Thymus (tissue), 11 donors: ENCODE data around the gene RTL3. TPM values are rescaled to one million over a fixed set of nuclear protein-coding genes. Genes with fewer than 3 reads are reported as not detected.
A peak's percentile ranks its signal among the peaks of the same experiment; 100 is the strongest.
"Not testable (repeated sequence)": the region's sequence is repeated elsewhere in the genome, so short reads cannot be mapped to it uniquely, and the experiment has no call there.

ENCODE experiments used
- DNase-seq, 9 donors: peaks; one replicate each; pipeline ENCODE4 v3.0.0-alpha.2; 2013; ENCODE audit warnings: low spot score in 9 of 9, low read depth in 6 of 9, missing footprints in 1 of 9
- H3K27ac ChIP-seq, 2 donors: one replicate each; pipeline ENCODE4 v1.5.1; 2013; ENCODE audit warnings: control low read depth in 1 of 2, low read depth in 1 of 2, low read length in 1 of 2, mild to moderate bottlenecking in 1 of 2, moderate library complexity in 1 of 2
- H3K27me3 ChIP-seq, 2 donors: one replicate each; pipeline ENCODE4 v1.5.1; 2013; ENCODE audit warnings: low read length in 1 of 2; ENCODE audit not compliant: control insufficient read depth in 2 of 2, insufficient read depth in 1 of 2
- H3K36me3 ChIP-seq, 2 donors: one replicate each; pipeline ENCODE4 v1.5.1; 2013; ENCODE audit warnings: low read length in 1 of 2, mild to moderate bottlenecking in 1 of 2, moderate library complexity in 1 of 2; ENCODE audit not compliant: control insufficient read depth in 2 of 2, insufficient read depth in 2 of 2
- H3K4me1 ChIP-seq, 2 donors: one replicate each; pipeline ENCODE4 v1.5.1; 2013; ENCODE audit warnings: low read length in 2 of 2; ENCODE audit not compliant: control insufficient read depth in 2 of 2, insufficient read depth in 2 of 2
- H3K4me3 ChIP-seq, 2 donors: one replicate each; pipeline ENCODE4 v1.5.1; 2013; ENCODE audit warnings: low read length in 2 of 2, control low read depth in 1 of 2, mild to moderate bottlenecking in 1 of 2
- H3K9me3 ChIP-seq, 2 donors: one replicate each; pipeline ENCODE4 v1.5.1; 2013; ENCODE audit warnings: low read length in 1 of 2, mild to moderate bottlenecking in 1 of 2; ENCODE audit not compliant: control insufficient read depth in 2 of 2, insufficient read depth in 1 of 2
- WGBS: extraction: QIAGEN DNeasy Blood & Tissue Kit; methylation state at CpG from one replicate; pipeline ENCODE4 v1.1.7; 2013; 5-methylcytosine and 5-hydroxymethylcytosine counted together
- polyA plus RNA-seq: library from polyadenylated mRNA; stranded (reverse); fragments of 200-250 nt; gene quantifications from one replicate; pipeline ENCODE4 v1.2.3, GENCODE V29; 2013
- total RNA-seq: library from RNA; stranded (reverse); fragments of 120-200 nt; gene quantifications from one replicate; pipeline ENCODE4 v1.2.4, GENCODE V29; 2013
- donor health status: healthy.

RTL3 gene
- total and polyA plus RNA-seq, 2 donors, result 0.05 to 0.09 TPM

DNA sequence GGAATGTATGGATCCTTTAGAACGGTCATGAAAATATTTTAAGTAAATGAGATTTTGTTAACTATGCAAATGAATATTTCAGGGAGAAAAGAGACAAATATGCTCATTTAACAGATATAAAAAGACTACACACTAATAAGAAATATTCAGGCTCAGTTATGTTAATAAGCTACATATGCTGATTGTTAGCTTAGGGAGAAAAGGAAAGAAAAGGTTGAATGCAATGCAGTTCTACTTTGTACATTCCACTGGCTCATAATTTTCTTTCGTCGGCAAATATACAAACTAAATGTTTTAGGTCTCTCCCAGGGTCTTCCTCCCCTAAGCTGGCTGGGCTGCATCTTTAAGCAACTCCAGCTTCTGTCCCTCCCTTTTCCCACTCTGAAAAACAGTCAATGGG, 2.7 kb upstream of the RTL3 start:
- H3K27me3 ChIP-seq, result no peaks in the 10 kb centered on the region
- 100% methylated on average over 3 of the region's 3 CpGs for WGBS

DNA sequence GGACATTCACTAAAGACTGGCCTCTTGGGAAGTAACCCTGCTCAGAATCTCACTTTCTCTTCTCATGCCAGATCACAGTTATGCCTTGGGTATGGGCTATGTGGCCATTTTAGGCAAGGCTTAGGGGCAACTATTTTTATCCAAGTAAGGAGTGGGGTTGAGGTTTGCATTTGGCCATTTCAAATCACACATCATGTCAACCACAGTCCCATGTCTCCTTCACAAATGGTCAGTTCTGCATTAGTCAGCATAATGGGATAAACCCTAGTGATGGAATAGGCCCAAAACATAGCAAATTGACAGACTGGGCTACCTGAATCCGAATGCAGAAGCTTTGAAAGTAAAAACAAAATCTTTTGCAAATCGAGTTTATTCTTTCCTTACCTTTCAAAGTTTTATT, 827 bp upstream of the RTL3 start:
- no peaks in the 10 kb centered on the region for H3K36me3 ChIP-seq
- H3K9me3 ChIP-seq, result no peaks in the 10 kb centered on the region
- WGBS, result 98% methylated on average over 2 of the region's 2 CpGs
- no peaks in the 10 kb centered on the region for H3K27me3 ChIP-seq
- peaks cover 0 to 14% of the 10 kb centered on the region in 2 donors for H3K4me1 ChIP-seq
- no peak for DNase-seq
- no peak overlapping the region for H3K27ac ChIP-seq
- H3K4me3 ChIP-seq, result no peak overlapping the region

More for the DNA sequence above, 2.7 kb upstream of the RTL3 start:
- Histone ChIP-seq H3K4me3 (no peak overlapping the region), H3K4me1 (peaks cover 0 to 14% of the 10 kb centered on the region in 2 donors), H3K27ac (no peak overlapping the region), H3K36me3 (no peaks in the 10 kb centered on the region), H3K9me3 (peaks cover 0 to 4% of the 10 kb centered on the region in 2 donors)
- no peak for DNase-seq

DNA sequence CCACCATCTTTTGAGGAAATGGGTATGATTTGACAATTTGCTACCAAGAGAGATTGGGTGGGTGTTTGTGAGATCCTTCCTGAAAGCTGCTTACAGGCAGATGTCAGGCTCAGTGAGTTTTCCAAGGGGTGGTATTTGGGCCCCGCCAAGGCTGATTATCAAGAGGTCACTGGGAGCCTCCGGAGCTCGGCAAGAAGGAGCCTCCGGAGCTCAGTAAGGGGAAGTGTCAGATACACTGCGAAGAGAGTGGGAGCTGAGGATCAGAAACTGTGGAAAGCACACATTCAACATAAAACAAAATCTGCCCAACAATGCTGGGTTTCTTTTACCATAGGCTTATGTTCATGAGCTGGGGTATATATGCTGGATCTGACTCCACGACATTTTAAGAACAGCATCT, 714 bp downstream of the RTL3 start:
- peak in 1 of 9 donors; percentile 12 for DNase-seq
- H3K27me3 ChIP-seq, result no peaks in the 10 kb centered on the region
- no peak overlapping the region for H3K27ac ChIP-seq
- no peaks in the 10 kb centered on the region for H3K9me3 ChIP-seq
- WGBS, result 40% methylated on average over 6 of the region's 6 CpGs
- peaks cover 0 to 19% of the 10 kb centered on the region in 2 donors for H3K4me1 ChIP-seq
- no peak overlapping the region for H3K4me3 ChIP-seq
- H3K36me3 ChIP-seq, result no peaks in the 10 kb centered on the region

- Histone ChIP-seq H3K27ac (no peak overlapping the region), H3K4me3 (no peak overlapping the region), H3K4me1 (peaks cover 0 to 19% of the 10 kb centered on the region in 2 donors), H3K27me3 (no peaks in the 10 kb centered on the region), H3K9me3 (no peaks in the 10 kb centered on the region), H3K36me3 (no peaks in the 10 kb centered on the region)
- 98% methylated on average over 1 of the region's 1 CpG for WGBS
- no peak for DNase-seq
Observed at GRCh38 chrX:78655642-78656041, 3.5 kb downstream of the RTL3 start.

DNA sequence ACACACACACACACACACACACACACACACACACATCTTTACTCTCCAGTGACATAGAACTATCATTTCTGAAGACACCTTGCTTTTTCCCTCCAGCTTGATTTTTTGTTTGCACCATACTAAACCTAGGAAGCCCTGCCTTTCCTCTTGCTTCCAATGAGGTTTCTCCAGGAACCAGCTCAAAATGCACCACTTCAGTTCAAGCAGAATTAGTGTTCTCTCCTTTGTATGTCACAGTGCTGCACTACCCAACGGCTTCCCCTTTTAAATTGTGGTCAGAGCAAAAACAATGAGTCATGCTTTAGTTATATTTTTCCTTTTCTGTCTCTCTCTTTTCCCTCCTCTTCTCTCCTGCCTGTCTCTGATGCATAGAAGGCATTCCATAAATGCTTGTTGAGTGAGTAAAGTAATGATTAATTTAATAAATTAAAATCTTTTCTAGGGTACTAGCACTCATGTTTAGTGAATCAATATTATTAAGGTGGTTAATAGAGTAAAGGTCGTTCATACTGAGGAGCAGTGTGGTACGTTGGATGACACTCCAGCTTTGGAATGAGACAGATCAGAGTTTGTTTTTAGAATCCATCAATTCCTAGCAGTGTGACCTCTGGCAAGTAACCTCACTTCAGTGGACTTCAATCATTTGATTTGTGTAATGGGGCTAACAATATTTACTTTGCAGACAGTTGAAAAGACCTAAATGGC, 5.9 kb downstream of the RTL3 start:
- H3K27me3 ChIP-seq, result no peaks in the 10 kb centered on the region
- 20% methylated on average over 3 of the region's 3 CpGs for WGBS
- H3K36me3 ChIP-seq, result no peaks in the 10 kb centered on the region
- H3K27ac ChIP-seq, result peak overlapping the region in 1 of 2 donors; percentile 87
- peak in 5 of 9 donors; percentile 16 to 67 (median 26) for DNase-seq
- H3K4me3 ChIP-seq, result peak overlapping the region; percentile 7 to 16
- H3K9me3 ChIP-seq, result no peaks in the 10 kb centered on the region
- H3K4me1 ChIP-seq, result peaks cover 0 to 12% of the 10 kb centered on the region in 2 donors

DNA sequence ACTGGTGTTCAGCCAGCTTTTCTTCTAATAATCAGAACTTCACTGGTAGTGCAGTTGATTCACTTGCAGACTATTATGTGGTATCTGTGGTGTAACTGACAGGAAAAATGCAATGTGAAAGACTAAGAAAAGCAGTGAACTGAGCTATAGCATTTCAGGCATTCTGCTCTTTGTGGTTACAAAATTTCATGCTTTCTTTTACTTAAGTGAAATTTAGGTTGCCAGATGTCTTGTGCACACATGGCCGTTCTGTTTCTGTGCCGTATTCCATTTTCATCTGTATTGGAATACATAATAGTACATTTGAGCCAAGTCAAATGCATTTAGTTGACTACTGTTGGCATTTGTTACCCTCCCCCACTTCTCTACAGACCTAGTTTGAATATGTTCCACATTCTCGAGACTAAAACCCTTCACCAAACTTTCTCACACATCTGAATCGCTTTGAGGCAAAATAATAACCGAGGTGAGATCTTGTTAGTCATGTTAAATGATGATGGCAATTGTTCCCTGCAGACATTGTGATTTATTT, 8.2 kb downstream of the RTL3 start:
- H3K36me3 ChIP-seq, result no peaks in the 10 kb centered on the region
- peak; percentile 47 to 92 (median 75) for DNase-seq
- H3K27ac ChIP-seq, result peak overlapping the region; percentile 31 to 87
- H3K4me3 ChIP-seq, result peak overlapping the region in 1 of 2 donors; percentile 23
- no peaks in the 10 kb centered on the region for H3K27me3 ChIP-seq
- no peaks in the 10 kb centered on the region for H3K9me3 ChIP-seq
- 2% methylated on average over 5 of the region's 5 CpGs for WGBS
- peaks cover 0 to 5% of the 10 kb centered on the region in 2 donors for H3K4me1 ChIP-seq

DNA sequence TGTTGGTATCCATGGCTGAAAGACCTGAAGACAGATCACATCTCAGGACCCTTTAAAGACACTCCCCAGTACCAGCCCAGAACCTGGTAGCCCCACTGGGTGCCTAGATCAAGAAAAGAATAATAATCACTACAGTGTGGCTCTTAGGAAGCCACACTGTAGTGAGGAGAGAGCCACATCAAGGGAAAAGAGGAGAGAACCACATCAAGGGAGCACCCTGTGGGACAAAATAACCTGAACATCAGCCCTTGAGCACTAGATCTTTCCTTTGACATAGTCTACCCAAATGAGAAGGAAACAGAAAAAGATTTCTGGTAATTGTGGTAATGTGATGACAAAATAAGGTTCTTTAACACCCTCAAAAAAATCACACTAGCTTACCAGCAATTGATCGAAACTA, 15.3 kb downstream of the RTL3 start:
- no peaks in the 10 kb centered on the region for H3K27me3 ChIP-seq
- no peaks in the 10 kb centered on the region for H3K36me3 ChIP-seq
- no peak overlapping the region for H3K4me3 ChIP-seq
- peak in 4 of 9 donors; percentile 28 to 67 (median 36) for DNase-seq
- no peak overlapping the region for H3K27ac ChIP-seq
- whole genome bisulfite sequencing, result 51% methylated on average over 1 of the region's 1 CpG
- H3K9me3 ChIP-seq, result no peaks in the 10 kb centered on the region
- peaks cover 5 to 6% of the 10 kb centered on the region in 2 donors for H3K4me1 ChIP-seq

DNA sequence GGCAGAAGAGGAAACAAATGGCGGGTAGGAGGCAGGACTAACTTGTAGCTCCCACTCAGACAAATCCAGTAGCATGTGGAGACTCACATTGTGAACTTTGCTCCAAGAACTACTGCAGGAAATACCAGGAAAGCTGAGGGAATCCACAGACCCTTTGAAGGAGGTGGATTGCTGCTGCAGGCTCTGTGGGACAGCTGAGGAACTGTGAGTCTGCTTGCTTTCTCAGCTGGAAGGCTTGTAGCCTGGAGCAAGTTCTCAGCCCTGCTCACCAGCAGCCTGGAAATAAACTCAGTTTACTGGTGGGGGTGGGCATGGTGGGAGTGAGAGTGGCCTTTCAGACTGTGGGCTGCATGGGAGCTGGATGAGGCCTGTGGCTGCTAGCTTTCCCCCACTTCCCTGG, 16.0 kb downstream of the RTL3 start:
- H3K27ac ChIP-seq, result no peak overlapping the region
- no peaks in the 10 kb centered on the region for H3K27me3 ChIP-seq
- no peak for DNase-seq
- no peaks in the 10 kb centered on the region for H3K36me3 ChIP-seq
- 100% methylated on average over 1 of the region's 1 CpG for WGBS
- H3K4me1 ChIP-seq, result peaks cover 5 to 6% of the 10 kb centered on the region in 2 donors
- no peaks in the 10 kb centered on the region for H3K9me3 ChIP-seq
- H3K4me3 ChIP-seq, result no peak overlapping the region

GRCh38 chrX:78636096-78636495, 23.0 kb downstream of the RTL3 start:
- H3K27me3 ChIP-seq, H3K4me3 ChIP-seq, H3K36me3 ChIP-seq, H3K9me3 ChIP-seq, H3K27ac ChIP-seq, DNase-seq, H3K4me1 ChIP-seq: not testable (repeated sequence)
- WGBS, result 98% methylated on average over 1 of the region's 1 CpG
